Measurements from ENCODE around the gene PMM1. TPM values are rescaled to one million over a fixed set of nuclear protein-coding genes. Genes with fewer than 3 reads are reported as not detected.

PMM1 gene
- total RNA-seq, 4 donors from 2014 or later, result 39.3 to 168 (median 73.1) TPM

GRCh38 chr22:41530890-41531714 is 58.5 kb downstream of the PMM1 start:
- DNase-seq (ENCODE audit: low spot score), result no peak
- no peak for TF ChIP-seq CTCF (IDR thresholded peaks at IDR 0.05)
- ATAC-seq (ENCODE audit: low FRiP score), result no peak

GRCh38 chr22:41528938-41529561 is 60.6 kb downstream of the PMM1 start:
- DNase-seq (ENCODE audit: low spot score) (no peak), ATAC-seq (ENCODE audit: low FRiP score) (no peak)
- TF ChIP-seq CTCF (IDR thresholded peaks at IDR 0.05), result no peak

- TF ChIP-seq CTCF (IDR thresholded peaks at IDR 0.05), result no peak
- ATAC-seq (ENCODE audit: low FRiP score), result no peak
- no peak for DNase-seq (ENCODE audit: low spot score)
Observed at GRCh38 chr22:41528132-41528766, 61.4 kb downstream of the PMM1 start.

Other genes starting within 250 kb of the PMM1 start
- 10 to 100 TPM; 11.6 to 25.5 (median 18.1) TPM for gene TEF, start 207.9 kb downstream of the PMM1 start, total RNA-seq
- 100 to 1,000 TPM in 1 of 4 donors, 10 to 100 TPM in 3; 59.4 to 111 (median 64.1) TPM for gene TOB2, start 143.0 kb downstream of the PMM1 start, total RNA-seq
- gene PHF5A, start 121.1 kb downstream of the PMM1 start, total RNA-seq, result 10 to 100 TPM; 35.2 to 46.8 (median 42.3) TPM
- gene ACO2, start 120.7 kb downstream of the PMM1 start, total RNA-seq, result 100 to 1,000 TPM; 118 to 151 (median 131) TPM
- gene POLR3H, start 45.4 kb downstream of the PMM1 start, total RNA-seq, result 10 to 100 TPM; 17.0 to 37.7 (median 22.3) TPM
- gene CSDC2, start 28.8 kb downstream of the PMM1 start, total RNA-seq, result 1 to 10 TPM in 3 of 4 donors, under 1 TPM in 1; 0.32 to 7.8 (median 4.9) TPM
- gene DESI1, start 31.2 kb upstream of the PMM1 start, total RNA-seq, result 10 to 100 TPM; 16.0 to 22.1 (median 19.5) TPM
- gene XRCC6, start 31.5 kb upstream of the PMM1 start, total RNA-seq, result 100 to 1,000 TPM; 168 to 191 (median 181) TPM
- 100 to 1,000 TPM in 3 of 4 donors, 10 to 100 TPM in 1; 99.0 to 169 (median 126) TPM for gene SNU13, start 99.0 kb upstream of the PMM1 start, total RNA-seq
- gene MEI1, start 109.7 kb upstream of the PMM1 start, total RNA-seq, result 10 to 100 TPM in 1 of 4 donors, 1 to 10 TPM in 3; 2.3 to 16.9 (median 2.6) TPM
- gene CCDC134, start 210.8 kb upstream of the PMM1 start, total RNA-seq, result 1 to 10 TPM; 1.6 to 3.5 (median 3.4) TPM
- 10 to 100 TPM; 26.3 to 63.5 (median 33.8) TPM for gene SREBF2, start 243.3 kb upstream of the PMM1 start, total RNA-seq